Activated T-cell treated with anti-CD3 and anti-CD28 coated beads for 1 hour (primary cell): ENCODE data around the gene EXT2.

Source experiments
- DNase-seq: peaks from one replicate; pipeline ENCODE4 v3.0.0-alpha.2; 2020; ENCODE audit warnings: low read depth

EXT2 gene

DNA sequence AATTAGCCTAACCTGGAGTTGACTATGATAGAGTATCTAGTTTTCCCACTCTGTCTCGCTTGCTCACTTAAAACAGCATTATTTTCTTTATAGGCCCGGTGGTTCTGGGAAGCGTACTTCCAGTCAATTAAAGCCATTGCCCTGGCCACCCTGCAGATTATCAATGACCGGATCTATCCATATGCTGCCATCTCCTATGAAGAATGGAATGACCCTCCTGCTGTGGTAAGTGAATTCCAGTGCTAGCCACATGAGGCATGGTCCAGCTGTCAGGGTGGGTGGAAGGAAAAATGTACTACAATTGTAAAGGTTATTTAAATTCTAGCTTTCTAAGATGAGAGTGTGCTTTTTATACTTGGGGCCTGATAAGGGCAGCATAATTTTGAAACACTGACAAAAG is 76.0 kb downstream of the EXT2 start:
- no peak for DNase-seq

DNA sequence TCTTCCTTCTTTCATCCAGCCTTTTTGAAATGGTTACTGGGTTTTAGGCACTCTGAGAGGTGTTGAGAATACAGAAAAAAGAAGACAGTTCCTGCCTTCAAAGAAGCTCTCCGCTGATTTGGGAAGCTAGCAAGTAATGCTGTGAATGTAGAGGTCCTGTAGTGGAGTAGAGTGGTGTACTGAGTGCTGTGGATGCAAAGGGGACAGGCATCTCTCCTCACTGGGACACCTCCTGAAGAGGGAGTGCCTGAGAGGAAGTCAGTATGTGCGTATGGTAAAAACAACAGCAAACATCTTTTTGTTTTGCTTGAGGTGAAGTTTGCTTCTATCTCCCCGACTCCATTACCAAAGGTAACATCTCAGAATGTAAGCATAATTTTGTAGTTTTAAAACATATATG is 77.5 kb downstream of the EXT2 start:
- DNase-seq = no peak

DNA sequence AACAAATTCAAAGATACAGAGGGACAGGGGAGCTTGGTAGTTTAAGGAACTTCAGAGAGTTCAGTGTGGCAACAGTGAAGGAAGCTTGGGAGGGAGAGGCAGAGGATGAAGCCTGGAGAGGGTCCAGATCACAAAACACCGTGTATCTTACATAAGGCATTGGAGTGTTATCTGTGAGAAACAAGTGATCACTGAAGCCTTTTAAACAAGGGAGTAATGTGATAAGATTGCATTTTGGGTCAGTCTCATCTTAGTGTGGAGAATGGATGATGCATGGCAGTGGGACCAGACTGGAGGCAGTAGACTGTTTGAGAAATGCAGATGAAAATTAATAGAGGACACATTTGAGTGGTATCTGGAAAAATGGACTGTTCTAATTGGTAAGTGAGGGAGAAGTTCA is 79.4 kb downstream of the EXT2 start:
- DNase-seq = no peak

DNA sequence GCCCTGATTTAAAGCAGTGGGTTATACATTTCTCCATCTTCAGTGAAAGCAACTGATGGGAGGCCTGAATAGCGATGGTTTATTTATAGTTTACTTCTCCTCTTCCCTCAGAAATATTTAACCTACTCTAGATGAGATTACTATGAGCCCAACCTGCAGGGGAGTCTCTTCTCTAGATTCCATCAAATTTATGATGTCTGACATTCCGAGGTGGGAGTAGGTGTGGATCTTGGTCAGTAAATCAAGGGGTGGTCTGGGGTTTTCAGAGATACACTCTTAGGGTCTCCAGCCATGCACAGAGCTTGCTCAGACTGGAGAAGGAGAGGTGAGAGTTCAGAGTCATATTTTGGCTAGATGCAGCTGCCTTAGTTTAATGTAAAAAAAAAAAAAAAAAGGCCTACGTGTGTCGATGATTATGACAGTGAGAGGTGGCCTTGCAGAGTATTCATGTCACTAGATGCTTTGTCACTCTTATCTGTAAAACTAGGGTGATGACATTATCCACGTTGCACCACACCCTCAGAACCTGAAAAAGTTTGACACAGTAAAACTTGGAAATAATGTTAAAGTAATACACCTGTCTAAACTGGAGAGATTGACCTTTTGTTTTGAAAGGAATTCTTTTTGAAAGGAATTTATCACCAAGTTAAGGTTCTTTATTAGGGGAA is 81.2 kb downstream of the EXT2 start:
- DNase-seq = no peak

DNA sequence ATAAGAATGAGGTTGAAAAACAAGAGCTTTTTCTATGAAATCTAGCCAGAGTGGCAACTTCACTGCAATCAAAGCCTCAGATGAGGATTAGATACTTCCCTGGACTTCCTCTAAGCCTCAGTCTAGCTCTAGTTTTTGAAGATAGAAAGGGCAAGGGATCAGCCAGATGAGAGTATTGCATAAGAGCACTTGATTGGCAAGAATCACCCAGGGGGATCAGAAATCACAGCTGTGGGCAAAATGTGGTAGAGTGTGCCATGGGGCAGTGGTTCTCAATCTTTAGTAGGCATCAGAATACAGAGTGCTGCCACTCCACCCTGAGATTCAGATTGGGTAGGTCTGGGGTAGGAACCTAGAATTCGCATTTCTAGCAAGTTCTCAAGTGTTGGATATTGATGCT is 82.4 kb downstream of the EXT2 start:
- DNase-seq = no peak

DNA sequence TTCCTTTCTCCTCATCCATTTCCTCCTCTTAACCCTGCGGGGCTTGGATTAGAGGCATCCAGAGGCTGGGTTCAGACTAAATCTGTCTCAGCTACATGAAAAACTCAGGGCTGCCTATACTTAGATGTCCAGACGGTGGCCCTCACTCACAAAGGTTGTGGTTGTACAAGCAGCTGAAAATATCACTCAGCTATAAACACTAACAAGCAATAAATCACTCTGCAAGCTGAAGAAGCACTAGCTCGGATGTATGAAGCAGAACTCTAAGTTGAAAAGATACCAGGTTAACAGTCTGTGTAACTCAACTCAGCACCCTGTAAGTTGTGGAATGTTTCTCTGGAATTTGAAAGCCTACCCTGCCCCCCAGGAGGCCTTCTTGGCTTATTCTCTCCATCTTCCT is 82.9 kb downstream of the EXT2 start:
- DNase-seq = no peak

DNA sequence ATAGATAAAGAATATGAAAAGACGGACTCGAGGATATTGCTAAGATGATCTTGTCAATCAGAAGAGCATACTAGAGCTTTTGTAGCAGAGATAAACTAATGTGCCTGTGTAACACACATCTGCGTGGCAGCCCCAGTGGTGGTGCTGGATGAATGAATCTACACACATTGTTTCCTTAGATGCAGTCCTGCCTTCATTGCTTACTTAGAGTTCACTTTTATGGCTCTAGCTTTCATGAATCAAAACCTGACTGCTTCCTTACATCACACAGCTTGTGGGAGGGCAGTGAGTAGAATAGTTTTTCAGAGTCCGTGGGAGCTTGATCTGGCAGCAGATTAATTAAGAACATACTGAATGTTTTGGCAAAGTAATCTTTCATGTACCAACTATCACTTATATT is 83.7 kb downstream of the EXT2 start:
- no peak for DNase-seq

DNA sequence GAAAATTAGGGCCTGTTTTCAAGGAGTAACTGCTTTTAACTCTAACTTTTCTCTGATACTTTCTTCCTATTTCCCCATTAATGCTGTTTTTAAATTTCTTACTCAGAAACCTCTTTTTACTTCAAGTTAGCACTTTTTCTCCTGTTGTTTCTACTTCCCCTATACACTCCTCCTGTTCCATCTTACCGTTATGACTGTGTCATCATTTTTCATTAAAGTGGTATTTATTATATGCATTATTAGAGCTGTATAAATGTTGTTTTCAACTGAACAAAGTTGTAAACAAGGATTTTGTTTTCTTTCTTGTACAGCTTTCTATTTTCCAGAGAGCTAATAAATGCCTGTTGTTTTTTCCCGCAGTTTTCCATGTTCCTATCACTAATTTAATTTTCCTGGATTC is 84.6 kb downstream of the EXT2 start:
- no peak for DNase-seq

DNA sequence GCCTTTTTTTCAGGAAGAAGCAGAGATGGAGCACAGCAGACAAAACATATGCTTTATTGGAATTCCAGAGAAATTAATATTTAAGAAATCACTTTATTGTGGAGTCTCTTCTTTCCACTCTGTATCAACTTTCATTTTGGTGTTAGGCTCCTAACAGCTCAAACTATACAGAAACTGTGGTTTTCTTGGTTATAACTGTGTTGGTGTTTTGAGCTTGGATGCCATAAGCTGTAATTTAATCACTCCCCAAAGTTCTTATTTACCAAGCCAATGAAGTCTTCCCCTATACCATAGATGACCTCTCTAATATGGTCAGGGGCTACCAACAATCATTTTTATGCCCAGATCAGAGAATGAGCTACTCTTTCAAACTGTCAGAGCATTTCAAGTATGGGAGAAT is 90.0 kb downstream of the EXT2 start:
- DNase-seq = no peak

DNA sequence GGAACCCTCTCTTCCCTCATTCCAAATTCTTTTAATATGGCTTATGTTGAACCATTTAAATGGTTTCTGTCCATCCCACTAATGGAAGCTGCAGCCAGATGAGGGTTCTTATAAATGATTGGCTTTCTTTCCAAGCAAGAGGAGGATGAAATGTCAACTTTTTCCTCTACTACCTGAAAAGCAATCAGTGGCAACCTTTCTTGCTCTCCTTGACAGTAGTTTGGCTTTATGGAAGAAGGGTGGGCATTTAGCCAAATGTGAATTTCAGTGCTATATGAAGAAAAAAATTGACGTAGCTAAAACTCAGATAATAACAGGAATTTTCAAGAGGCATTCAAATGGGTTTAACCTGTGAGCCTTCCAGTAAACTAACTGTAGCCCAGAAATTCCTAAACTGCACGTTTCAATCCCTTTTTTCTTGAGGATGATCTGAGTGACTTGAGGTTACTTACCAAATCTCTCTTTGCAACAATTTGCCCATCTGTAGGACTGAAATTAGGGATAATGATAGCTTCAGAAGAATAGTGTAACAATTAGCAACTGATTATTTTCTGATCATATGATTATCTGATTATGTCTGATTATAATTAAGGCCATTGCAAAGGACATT is 90.9 kb downstream of the EXT2 start:
- no peak for DNase-seq

DNA sequence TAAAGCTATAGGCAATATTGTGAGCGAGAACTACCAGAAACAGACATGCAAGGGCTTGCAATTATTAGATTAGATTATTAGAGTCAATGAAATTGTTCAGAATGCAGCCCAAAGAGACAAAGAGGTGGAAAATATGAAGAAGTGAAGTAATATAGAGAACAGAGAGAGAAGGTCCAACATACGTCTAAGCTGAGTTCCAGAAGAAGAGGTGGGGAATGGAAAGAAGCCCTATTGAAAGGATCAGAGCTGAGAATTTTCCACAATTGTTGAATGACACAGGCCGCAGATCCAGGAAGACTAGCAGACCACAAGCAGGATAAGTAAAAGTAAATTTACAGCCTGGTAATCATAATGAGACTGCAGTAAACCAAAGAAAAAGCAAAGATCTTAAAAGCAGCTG is 93.2 kb downstream of the EXT2 start:
- DNase-seq = no peak

DNA sequence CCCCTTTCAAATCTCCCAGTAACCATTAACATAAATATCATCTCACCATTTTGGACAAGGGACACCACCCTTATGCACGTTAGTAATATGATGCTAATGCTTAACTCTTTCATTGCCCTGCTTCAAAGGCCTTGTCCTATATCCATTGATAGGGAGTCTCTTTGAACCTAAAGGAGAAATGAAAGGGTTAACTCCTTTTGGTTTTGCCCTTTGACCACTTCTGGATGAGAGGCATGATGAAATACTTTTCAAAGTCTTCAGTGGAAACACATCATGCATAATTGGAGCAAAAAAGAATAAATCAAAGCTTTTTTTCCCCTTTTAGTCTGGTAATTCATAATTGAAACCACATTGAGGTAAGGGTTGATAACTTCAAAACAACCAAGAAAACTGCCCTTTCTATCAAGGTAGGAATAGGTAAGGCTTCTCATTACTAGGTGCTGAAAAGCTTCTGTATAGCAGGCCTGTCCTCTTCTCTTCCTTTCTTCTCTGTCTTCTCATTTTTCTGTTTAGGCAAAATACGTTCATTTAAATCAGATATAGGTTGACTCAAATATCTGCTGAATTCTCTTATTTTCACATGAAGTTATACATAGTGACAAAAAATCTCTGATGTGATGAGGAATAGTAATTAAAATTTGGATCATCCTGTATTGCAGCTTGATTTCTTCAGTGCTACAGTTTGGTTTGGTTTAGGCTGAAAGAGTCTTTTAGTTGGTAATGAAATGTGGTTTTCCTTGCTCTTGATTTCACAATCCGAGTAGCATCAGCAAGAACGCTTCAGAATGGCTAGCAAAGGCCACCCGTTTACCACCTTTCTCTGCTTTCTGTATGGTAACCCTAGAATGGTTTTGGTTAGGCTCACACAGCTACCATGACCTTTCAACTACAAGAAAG is 94.8 kb downstream of the EXT2 start:
- no peak for DNase-seq

DNA sequence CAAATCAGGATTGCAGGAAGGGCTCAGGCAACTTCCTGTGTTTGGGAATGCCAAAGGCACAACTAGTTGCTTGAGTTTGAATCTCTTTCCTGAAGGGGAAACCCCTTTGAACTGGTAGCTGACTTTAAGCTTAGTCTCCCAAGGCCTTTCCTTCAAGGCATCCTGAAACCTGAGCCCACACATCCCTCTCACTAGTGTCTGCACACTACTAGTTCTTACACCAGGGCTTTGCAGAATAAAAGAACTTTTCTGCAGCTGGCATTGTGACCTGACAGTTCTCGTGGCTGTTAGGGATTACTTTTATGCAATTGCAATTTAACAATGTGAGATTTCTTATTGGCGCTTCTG is 95.4 kb downstream of the EXT2 start:
- no peak for DNase-seq

DNA sequence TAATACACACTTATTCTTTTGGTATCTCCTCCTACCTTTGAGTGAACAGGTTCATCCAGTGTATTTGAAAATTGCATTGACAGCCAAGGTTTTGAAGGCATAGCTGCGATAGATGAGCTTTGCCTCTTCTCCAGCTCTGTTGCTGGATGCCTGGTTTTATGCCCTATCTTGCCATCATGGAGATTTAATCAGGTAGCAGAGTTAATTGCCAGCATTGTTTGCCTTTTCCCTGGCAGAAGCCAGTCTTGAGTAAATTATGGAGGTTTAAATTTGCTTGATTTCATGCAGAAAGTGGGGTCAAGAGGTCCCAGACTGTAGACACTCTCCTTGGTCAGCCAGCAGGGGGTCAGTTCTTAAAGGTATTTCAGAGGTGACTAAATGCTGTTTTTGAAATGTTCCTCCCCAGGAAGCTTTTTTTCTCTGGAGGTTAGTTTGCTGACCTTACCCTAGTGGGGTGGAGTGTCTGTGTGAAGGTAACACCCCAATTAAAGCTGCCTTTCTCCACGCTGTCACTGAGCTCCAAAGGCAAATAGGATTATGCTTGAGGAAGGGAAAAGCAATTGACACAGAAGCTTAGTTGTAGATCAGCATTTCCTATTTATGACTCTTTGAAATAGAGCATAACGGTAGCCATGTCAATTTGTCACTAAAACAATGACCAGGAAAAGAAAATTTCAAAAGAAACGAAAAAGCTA is 96.0 kb downstream of the EXT2 start:
- no peak for DNase-seq

DNA sequence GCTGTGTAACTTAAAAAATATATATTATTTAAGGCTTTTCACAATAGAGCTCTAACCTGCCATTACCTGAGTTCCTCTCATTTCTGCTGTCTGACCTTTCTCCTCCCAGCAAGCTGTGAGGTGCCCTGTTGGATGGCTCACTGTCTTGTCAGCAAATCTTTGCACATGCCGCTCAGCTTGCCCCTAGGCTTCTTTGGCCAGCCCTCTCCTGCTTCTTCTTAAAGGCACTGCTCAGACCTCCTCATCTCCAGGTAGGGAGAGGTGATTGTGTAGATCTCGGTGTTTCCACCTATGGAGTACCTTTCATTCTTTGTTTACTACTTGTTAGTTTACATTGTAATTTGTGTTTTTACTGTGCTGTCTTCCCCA is 96.5 kb downstream of the EXT2 start:
- no peak for DNase-seq

DNA sequence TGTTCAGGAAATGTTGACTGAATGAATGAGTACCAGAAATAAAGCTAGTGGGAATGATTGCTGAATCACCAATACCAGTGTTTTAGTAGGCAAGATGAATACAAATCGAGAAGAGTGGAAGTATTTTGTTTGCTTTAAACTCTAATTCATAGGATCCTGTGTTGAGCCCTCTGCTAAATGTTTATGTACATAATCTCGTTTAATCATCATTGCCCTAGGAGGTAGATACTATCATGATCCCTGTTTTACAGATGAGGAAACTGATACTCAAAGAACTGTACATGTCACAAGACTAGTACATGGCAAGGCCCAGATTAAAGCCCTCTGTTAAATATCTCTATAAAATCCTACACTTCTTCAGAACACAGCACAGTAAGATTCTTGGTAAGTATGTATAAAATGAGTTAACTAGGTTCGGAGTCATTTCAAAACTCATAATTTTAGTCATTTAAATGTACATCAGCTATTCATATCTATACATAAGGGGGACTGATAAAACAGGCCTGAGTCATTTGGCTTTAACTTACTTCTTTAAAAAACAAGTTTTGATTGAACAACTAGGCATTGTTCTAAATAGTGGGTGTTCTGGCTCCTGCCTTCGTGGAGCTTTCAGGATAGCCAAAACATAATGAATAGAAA is 97.1 kb downstream of the EXT2 start:
- no peak for DNase-seq

DNA sequence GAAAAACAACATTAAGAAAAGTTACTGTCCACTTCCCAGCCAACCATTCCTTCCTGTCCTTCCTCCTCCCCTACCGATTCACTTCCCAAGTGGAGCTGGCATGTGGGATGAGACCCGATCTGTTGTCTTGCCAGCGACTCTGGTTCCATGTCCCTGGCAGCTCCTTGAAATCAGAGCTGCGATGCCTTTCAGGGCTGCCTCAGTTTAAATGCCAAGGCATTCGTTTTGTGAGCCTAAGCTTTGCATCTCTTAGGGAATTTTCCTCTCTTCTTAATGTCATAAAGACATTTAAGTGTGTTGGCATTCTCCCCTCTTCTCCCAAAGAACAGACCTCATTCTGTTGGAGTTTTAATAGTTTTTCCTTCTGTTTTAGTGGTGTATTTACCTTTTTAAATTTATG is 98.4 kb downstream of the EXT2 start:
- no peak for DNase-seq

DNA sequence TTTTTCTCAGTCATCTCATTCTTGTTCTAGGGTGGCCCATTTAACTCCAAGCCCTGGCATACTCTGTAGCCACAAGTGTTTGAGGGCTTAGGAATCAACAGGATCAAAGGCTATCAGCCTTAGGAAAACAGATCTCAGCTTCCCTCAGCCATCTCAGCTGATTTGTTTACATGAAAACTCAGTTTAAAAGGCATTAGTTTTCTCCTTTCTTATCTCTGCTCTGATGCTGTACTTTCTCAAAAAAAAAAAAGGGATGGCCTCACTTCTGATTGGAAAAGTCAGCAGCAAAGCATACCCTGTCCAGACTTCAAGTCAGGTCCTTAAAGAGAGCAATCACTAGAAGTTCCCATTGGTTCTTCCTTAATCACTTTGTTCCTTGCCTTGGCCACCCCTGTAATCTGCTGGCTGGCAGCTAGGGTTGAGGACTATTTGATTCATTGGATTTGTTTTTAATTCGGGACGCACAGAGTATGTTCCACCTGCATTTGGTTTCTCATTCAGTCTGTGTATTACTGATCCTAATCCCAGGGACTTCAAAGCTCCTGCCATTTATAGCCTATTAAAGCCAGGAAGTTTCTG is 102.8 kb downstream of the EXT2 start:
- no peak for DNase-seq

DNA sequence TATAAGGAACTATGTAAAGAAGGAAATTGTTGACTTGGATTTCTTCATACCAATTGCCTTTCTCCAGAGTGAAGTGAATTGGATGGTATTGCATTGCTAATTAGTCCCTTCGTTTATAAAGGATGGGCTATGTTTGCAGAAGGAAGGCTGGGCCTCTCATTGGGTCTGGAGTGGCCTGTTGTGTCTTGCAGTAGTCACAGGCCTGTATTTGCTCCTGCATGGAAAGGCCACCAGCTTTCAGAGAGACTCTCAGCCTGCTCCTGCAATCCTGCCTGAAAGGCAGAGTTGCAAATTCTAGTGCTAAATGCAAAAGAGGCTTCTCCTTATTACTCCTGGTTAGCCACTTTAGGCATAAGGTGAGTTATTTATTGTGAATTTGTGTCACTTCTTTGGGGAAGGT is 103.8 kb downstream of the EXT2 start:
- DNase-seq = no peak

DNA sequence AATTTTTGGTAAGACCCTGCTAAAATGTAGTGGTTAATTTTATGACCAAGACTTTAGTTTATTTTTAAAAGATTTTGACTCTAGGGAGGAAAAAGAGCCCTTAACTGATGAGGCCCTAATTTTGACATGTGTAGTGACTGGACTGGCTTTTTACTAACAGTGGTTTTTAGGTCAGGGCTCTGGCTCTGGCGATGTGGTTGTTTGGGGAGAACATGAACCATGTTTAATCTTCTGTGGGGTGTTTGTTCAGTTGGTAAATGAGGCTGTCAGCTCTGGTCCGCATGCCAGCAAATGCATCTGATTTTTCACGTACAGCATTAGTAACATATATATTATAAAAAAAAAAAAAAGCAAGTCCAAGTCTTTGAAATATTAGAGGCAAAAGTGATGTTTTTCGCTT is 104.3 kb downstream of the EXT2 start:
- no peak for DNase-seq

DNA sequence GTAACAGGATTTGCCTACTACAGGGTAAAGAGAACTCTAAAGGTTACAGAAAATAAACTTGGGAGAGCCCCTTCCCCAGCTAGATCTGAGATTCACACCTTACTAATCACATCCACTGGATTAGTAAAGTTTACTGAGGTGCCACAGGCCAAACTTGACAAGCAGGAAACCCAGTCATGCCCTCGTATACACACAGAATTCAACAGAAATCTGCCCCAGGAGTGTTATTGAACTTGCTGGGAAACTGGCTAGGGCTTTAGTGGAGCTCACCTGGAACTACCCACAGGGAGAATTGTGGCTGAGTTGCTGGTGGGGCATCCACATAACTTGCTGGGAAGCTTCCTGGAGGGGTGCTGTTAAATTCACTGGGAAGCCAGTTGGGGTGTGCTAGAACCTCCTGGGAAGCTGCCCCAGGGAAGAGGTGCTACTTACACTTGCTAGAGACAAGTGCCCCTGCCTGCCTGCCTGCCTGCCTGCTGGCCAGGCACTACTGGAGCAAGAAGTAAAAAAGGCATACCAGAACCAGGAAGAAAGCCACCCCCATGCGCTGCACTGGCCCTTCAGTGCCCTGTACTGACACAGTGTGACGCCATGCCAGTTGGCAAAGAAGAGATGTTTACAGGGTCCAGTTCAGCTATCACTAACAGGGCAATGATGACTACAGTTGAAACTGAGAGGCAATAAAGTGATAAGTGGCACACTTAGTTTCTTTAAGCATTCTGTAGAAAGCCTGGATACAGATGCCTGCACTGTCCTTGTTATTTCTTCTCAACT is 108.0 kb downstream of the EXT2 start:
- DNase-seq = no peak
